Measurements from ENCODE around the gene NCOA6.

DNA sequence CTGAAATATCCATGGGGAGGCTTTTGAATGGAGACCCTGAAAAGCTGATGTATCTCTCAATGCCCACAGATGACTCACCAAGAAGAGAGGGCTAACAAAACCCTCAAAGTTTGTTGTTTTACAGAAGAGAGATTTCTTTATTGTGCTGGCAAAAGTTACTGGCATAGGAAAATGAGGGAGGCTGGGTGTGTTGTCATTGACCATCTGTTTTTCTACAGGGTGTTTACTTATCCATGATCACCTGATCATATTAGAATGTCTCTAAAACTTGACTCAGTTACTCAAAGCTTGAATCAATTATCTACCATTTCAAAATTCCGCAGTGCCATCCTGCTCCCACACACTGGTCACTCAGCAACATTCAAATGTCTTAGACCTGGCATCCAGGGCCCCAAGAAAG is 9.8 kb downstream of the NCOA6 start:
- TF ChIP-seq, protein P1, sequence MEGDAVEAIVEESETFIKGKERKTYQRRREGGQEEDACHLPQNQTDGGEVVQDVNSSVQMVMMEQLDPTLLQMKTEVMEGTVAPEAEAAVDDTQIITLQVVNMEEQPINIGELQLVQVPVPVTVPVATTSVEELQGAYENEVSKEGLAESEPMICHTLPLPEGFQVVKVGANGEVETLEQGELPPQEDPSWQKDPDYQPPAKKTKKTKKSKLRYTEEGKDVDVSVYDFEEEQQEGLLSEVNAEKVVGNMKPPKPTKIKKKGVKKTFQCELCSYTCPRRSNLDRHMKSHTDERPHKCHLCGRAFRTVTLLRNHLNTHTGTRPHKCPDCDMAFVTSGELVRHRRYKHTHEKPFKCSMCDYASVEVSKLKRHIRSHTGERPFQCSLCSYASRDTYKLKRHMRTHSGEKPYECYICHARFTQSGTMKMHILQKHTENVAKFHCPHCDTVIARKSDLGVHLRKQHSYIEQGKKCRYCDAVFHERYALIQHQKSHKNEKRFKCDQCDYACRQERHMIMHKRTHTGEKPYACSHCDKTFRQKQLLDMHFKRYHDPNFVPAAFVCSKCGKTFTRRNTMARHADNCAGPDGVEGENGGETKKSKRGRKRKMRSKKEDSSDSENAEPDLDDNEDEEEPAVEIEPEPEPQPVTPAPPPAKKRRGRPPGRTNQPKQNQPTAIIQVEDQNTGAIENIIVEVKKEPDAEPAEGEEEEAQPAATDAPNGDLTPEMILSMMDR (IDR thresholded peaks at IDR 0.05; ENCODE audit: low read length): no peak
- TF ChIP-seq EZH2phosphoT487 (IDR thresholded peaks at IDR 0.05; ENCODE audit: low read length) (no peak), EZH2 (optimal IDR thresholded peaks at IDR 0.05; ENCODE audit: low read depth, low read length) (no peak)

All from MM.1S (cell line).